Spleen (tissue), 11 donors: Measurements from ENCODE around the gene TEFM. TPM values are rescaled to one million over a fixed set of nuclear protein-coding genes. Genes with fewer than 3 reads are reported as not detected.
A peak's percentile ranks its signal among the peaks of the same experiment; 100 is the strongest.

Experiments
- DNase-seq: peaks from one replicate; pipeline ENCODE4 v3.0.0-alpha.2; 2020
- H3K27ac ChIP-seq, 8 donors: fragments of 200-600 bp; sonication (generic) in 7 of 8; 1 replicate in 4 of 8; 2 replicates in 4 of 8; pipeline versions ENCODE4 v1.5.0 to v1.8.0; 2016 to 2021; ENCODE audit warnings: inconsistent platforms in 4 of 8, mild to moderate bottlenecking in 4 of 8, moderate library complexity in 1 of 8
- H3K27me3 ChIP-seq, 7 donors: fragments of 200-600 bp; sonication (generic) in 6 of 7; replicated peaks in 1 of 7; 1 replicate in 4 of 7; 2 replicates in 3 of 7; pipeline versions ENCODE4 v1.5.0 to v1.8.0; 2016 to 2021; ENCODE audit warnings: inconsistent platforms in 3 of 7, mild to moderate bottlenecking in 1 of 7
- H3K36me3 ChIP-seq, 6 donors: fragments of 200-600 bp; sonication (generic) in 5 of 6; 1 replicate in 4 of 6; 2 replicates in 2 of 6; pipeline versions ENCODE4 v1.5.0 to v1.8.0; 2016 to 2021; ENCODE audit warnings: inconsistent platforms in 2 of 6
- H3K4me1 ChIP-seq, 6 donors: fragments of 200-600 bp; sonication (generic) in 5 of 6; 1 replicate in 3 of 6; 2 replicates in 3 of 6; pipeline versions ENCODE4 v1.5.0 to v1.8.0; 2016 to 2021; ENCODE audit warnings: inconsistent platforms in 3 of 6
- H3K4me3 ChIP-seq, 8 donors: fragments of 200-600 bp; sonication (generic) in 7 of 8; 1 replicate in 4 of 8; 2 replicates in 4 of 8; pipeline versions ENCODE4 v1.5.0 to v1.8.0; 2016 to 2021; ENCODE audit warnings: inconsistent platforms in 4 of 8, mild to moderate bottlenecking in 4 of 8, moderate library complexity in 2 of 8
- H3K9me3 ChIP-seq, 8 donors: fragments of 200-600 bp; sonication (generic) in 7 of 8; 1 replicate in 4 of 8; 2 replicates in 4 of 8; pipeline versions ENCODE4 v1.5.0 to v1.8.0; 2016 to 2021; ENCODE audit warnings: inconsistent platforms in 4 of 8
- POLR2A ChIP-seq, 3 donors: fragments of 450-650 bp; IDR thresholded peaks; one replicate each; pipeline ENCODE4 v1.5.1; 2017; ENCODE audit warnings: antibody characterized with exemption in 3 of 3, mild to moderate bottlenecking in 1 of 3
- POLR2AphosphoS5 ChIP-seq, 3 donors: sonication (generic); formaldehyde crosslinking; IDR thresholded peaks; one replicate each; pipeline ENCODE4 v1.5.1; 2017; ENCODE audit warnings: antibody characterized with exemption in 3 of 3
- WGBS, 5 donors: extraction: QIAGEN DNeasy Blood & Tissue Kit in 3 of 5; methylation state at CpG; one replicate each; pipeline versions ENCODE4 v1.1.5 to v1.1.7; 2013 to 2018; 5-methylcytosine and 5-hydroxymethylcytosine counted together
- intact Hi-C: fragments of 100-400 bp; cut with DNase I; formaldehyde crosslinking; loops from one replicate; pipeline ENCODE4 v1.15.0; 2023; ENCODE audit warnings: low total_unique reads
- polyA plus RNA-seq, 3 donors: library from polyadenylated mRNA; stranded (reverse); fragments of 200-250 nt; gene quantifications; one replicate each; pipeline ENCODE4 v1.2.1, GENCODE V29; 2013
- total RNA-seq, 7 donors: library from RNA; depleted of rRNA in 3 of 7; stranded (reverse); fragments of >200 nt in 3 of 7; fragmentation: NEBNext Ultra II Directional in 4 of 7; extraction: Animal tissue kit (Norgen Biotek cat#: 25700) in 4 of 7; gene quantifications; one replicate each; pipeline versions ENCODE4 v1.1.0 to v1.2.1, GENCODE V29; 2016 to 2021
- TF ChIP-seq, protein P1 (sequence below), 11 experiments: fragments of 200-600 bp in 7 of 11; fragments of 450-650 bp in 4 of 11; sonication (generic) in 4 of 11; IDR thresholded peaks in 8 of 11; conservative IDR thresholded peaks in 3 of 11; 1 replicate in 7 of 11; 2 replicates in 4 of 11; pipeline versions ENCODE4 v1.4.0 to v1.8.0; 2016 to 2021; ENCODE audit warnings: antibody characterized with exemption in 11 of 11, inconsistent platforms in 4 of 11, mild to moderate bottlenecking in 1 of 11
- donor health status: healthy with polysubstance abuse.
- donor health status: DM: no; HTN: no; CAD: no; lungs with moderate emphysema.
- donor health status: DM: no; HTN: no; CAD: no.
- donor health status: Bipolar disorder and iron deficiency.
- donor health status: healthy.
- donor health status: DM: no; HTN: no; CAD: no.
- donor health status: DM: yes; HTN: yes; CAD: no.

The TEFM gene
- total and polyA plus RNA-seq, 10 donors = 8.4 to 33.4 (median 17.2) TPM

DNA sequence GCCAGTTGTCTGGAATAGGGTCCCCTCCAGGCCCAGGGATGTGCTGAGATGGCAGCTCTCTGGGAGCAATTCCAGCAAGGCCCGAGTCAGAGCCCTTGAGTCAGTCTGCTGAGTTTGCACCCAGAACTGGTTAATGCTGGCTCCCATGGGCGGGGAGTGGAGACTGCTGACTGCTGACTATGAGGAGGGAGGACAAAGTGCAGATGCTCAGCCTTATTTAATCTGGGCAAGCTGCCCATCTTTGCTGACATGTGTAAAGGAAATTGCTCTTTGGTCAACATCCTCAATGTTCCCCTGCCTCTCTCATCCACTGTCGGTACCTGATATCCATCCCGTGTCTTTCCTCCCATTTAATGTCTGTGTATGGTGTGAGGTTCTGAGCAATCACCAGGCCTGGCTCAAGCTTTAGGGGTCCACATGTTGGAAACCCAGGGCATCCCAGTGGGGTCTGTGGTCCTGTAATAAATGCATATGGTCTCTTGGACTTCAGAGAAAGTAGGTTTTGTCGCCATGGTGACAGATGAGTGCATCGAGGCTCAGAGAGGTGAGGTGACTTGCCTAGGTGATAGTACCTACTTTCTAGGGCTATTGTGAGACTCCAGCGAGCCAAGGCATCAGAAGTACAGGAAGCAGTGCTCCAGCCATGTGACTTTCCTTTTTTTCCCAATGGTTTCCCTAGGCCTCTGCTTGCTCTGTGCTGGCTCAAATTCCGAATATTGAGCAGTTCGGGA is 44.8 kb upstream of the TEFM start:
- Histone ChIP-seq H3K27ac (peak overlapping the region in 7 of 8 donors; percentile 41 to 86 (median 73)), H3K4me1 (peaks cover 17 to 65% (median 59%) of the 10 kb centered on the region in 6 donors), H3K4me3 (no peak overlapping the region), H3K36me3 (peaks cover 0 to 24% (median 0%) of the 10 kb centered on the region in 6 donors), H3K27me3 (no peaks in the 10 kb centered on the region), H3K9me3 (no peaks in the 10 kb centered on the region)
- peak; percentile 84 for DNase-seq
- 49 to 63% (median 56%) methylated on average over 8 to 9 of the region's 9 CpGs for WGBS, 5 donors
- TF ChIP-seq, protein P1, sequence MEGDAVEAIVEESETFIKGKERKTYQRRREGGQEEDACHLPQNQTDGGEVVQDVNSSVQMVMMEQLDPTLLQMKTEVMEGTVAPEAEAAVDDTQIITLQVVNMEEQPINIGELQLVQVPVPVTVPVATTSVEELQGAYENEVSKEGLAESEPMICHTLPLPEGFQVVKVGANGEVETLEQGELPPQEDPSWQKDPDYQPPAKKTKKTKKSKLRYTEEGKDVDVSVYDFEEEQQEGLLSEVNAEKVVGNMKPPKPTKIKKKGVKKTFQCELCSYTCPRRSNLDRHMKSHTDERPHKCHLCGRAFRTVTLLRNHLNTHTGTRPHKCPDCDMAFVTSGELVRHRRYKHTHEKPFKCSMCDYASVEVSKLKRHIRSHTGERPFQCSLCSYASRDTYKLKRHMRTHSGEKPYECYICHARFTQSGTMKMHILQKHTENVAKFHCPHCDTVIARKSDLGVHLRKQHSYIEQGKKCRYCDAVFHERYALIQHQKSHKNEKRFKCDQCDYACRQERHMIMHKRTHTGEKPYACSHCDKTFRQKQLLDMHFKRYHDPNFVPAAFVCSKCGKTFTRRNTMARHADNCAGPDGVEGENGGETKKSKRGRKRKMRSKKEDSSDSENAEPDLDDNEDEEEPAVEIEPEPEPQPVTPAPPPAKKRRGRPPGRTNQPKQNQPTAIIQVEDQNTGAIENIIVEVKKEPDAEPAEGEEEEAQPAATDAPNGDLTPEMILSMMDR (IDR thresholded peaks at IDR 0.05 in 8 of 11, conservative IDR thresholded peaks at IDR 0.05 in 3 of 11) = no peak
- peak in 2 of 3 donors; percentile 65 to 82 for TF ChIP-seq POLR2AphosphoS5 (IDR thresholded peaks at IDR 0.05)
- intact Hi-C loops = no loop called here

GRCh38 chr17:30950189-30950588 is 44.2 kb upstream of the TEFM start:
- Histone ChIP-seq H3K27ac (peak overlapping the region in 7 of 8 donors; percentile 41 to 86 (median 73)), H3K4me1 (peaks cover 17 to 58% (median 54%) of the 10 kb centered on the region in 6 donors), H3K4me3 (no peak overlapping the region), H3K36me3 (peaks cover 0 to 30% (median 0%) of the 10 kb centered on the region in 6 donors), H3K9me3 (no peaks in the 10 kb centered on the region), H3K27me3 (no peaks in the 10 kb centered on the region)
- intact Hi-C loops = no loop called here
- TF ChIP-seq POLR2A (IDR thresholded peaks at IDR 0.05) = no peak
- TF ChIP-seq, protein P1 (IDR thresholded peaks at IDR 0.05 in 8 of 11, conservative IDR thresholded peaks at IDR 0.05 in 3 of 11) = no peak
- no peak for TF ChIP-seq POLR2AphosphoS5 (IDR thresholded peaks at IDR 0.05)
- 90 to 100% (median 96%) methylated on average over 3 to 5 of the region's 5 CpGs for WGBS, 5 donors
- peak; percentile 63 for DNase-seq

GRCh38 chr17:30947796-30948195 is 41.8 kb upstream of the TEFM start:
- Histone ChIP-seq H3K27me3 (no peaks in the 10 kb centered on the region), H3K4me1 (peaks cover 4 to 34% (median 31%) of the 10 kb centered on the region in 6 donors), H3K4me3 (no peak overlapping the region), H3K36me3 (peaks cover 0 to 46% (median 0%) of the 10 kb centered on the region in 6 donors), H3K27ac (no peak overlapping the region), H3K9me3 (no peaks in the 10 kb centered on the region)
- peak; percentile 31 for DNase-seq
- TF ChIP-seq POLR2AphosphoS5 (IDR thresholded peaks at IDR 0.05) = no peak
- TF ChIP-seq, protein P1 (IDR thresholded peaks at IDR 0.05 in 8 of 11, conservative IDR thresholded peaks at IDR 0.05 in 3 of 11) = no peak
- TF ChIP-seq POLR2A (IDR thresholded peaks at IDR 0.05) = no peak
- intact Hi-C loops = no loop called here
- WGBS, 5 donors = 92 to 97% (median 94%) methylated on average over 5 of the region's 5 CpGs

DNA sequence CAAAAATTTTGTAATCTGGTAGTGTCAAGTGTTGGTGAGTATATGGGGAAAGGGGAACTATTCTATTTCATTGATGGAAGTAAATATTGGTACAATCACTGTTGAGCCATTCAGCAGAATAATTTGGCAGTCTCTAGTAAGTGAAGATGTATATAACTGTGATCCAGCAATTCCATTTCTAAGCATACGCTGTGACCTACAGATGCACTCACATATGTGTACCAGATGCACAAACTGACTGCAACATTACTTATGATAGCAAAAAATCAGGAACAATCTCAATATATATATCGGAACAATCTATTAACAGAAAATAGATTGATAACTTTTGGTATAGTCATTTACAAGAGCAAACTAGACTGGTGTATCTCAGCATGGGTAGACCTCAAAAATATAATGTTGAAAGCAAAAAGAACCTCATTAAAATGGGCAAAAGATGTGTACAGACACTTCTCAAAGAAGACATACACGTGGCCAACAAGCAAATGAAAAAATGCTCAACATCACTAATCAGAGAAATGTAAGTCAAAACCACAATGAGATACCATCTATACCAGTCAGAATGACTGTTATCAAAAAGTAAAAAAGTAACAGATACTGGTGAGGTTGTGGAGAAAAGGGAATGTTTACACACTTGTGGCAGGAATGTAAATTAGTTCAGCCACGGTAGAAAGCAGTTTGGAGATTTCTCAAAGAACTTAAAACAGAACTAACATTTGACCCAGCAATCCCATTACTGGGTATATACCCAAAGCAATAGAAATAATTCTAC is 36.5 kb upstream of the TEFM start:
- no peak for TF ChIP-seq POLR2A (IDR thresholded peaks at IDR 0.05)
- TF ChIP-seq, protein P1 (IDR thresholded peaks at IDR 0.05 in 8 of 11, conservative IDR thresholded peaks at IDR 0.05 in 3 of 11) = no peak
- no peak for TF ChIP-seq POLR2AphosphoS5 (IDR thresholded peaks at IDR 0.05)
- whole genome bisulfite sequencing, 5 donors = 65 to 79% (median 68%) methylated on average over 4 of the region's 4 CpGs
- Histone ChIP-seq H3K4me1 (peaks cover 0 to 18% (median 11%) of the 10 kb centered on the region in 6 donors), H3K27ac (no peak overlapping the region), H3K9me3 (no peaks in the 10 kb centered on the region), H3K27me3 (no peaks in the 10 kb centered on the region), H3K4me3 (no peak overlapping the region), H3K36me3 (peaks cover 0 to 55% (median 0%) of the 10 kb centered on the region in 6 donors)
- DNase-seq = no peak
- intact Hi-C loops = no loop called here
